GM19397 (cell line): ENCODE data around the gene ADRA1B.

ENCODE experiments used
- ATAC-seq: cut with Tn5 transposase; IDR thresholded peaks from one replicate; pipeline ENCODE4 v1.9.1; 2021; ENCODE audit warnings: mild to moderate bottlenecking, moderate library complexity; ENCODE audit not compliant: unreplicated experiment

Gene ADRA1B

GRCh38 chr5:159923008-159923407, 6.7 kb downstream of the ADRA1B start:
- no peak for ATAC-seq

GRCh38 chr5:159928122-159928909, 12.0 kb downstream of the ADRA1B start:
- no peak for ATAC-seq

- no peak for ATAC-seq
These were observed 12.9 kb downstream of the ADRA1B start for GRCh38 chr5:159929176-159929575.

- ATAC-seq: no peak
These were observed 17.5 kb downstream of the ADRA1B start for GRCh38 chr5:159933531-159934485.

GRCh38 chr5:159935946-159936345, 19.7 kb downstream of the ADRA1B start:
- no peak for ATAC-seq

GRCh38 chr5:159936686-159937329, 20.5 kb downstream of the ADRA1B start:
- no peak for ATAC-seq

- ATAC-seq: no peak
These were observed 21.3 kb downstream of the ADRA1B start for GRCh38 chr5:159937580-159937979.

- no peak for ATAC-seq
These were observed 27.0 kb downstream of the ADRA1B start for GRCh38 chr5:159943326-159943725.

GRCh38 chr5:159944056-159944600, 27.8 kb downstream of the ADRA1B start:
- no peak for ATAC-seq

GRCh38 chr5:159945359-159945758, 29.1 kb downstream of the ADRA1B start:
- no peak for ATAC-seq

- ATAC-seq: no peak
These were observed 31.6 kb downstream of the ADRA1B start for GRCh38 chr5:159947708-159948358.

GRCh38 chr5:159951387-159951786, 35.1 kb downstream of the ADRA1B start:
- no peak for ATAC-seq

GRCh38 chr5:159951834-159952233, 35.6 kb downstream of the ADRA1B start:
- ATAC-seq: no peak

- no peak for ATAC-seq
These were observed 37.3 kb downstream of the ADRA1B start for GRCh38 chr5:159953609-159954008.

- no peak for ATAC-seq
These were observed 38.9 kb downstream of the ADRA1B start for GRCh38 chr5:159955056-159955624.

GRCh38 chr5:159956074-159956473, 39.8 kb downstream of the ADRA1B start:
- ATAC-seq: no peak

- no peak for ATAC-seq
These were observed 45.2 kb downstream of the ADRA1B start for GRCh38 chr5:159961176-159962160.

- no peak for ATAC-seq
These were observed 45.9 kb downstream of the ADRA1B start for GRCh38 chr5:159962214-159962613.

- no peak for ATAC-seq
These were observed 47.7 kb downstream of the ADRA1B start for GRCh38 chr5:159963935-159964334.
